OCI-LY7 (cell line): ENCODE measurements around the gene NSMF. TPM values are rescaled to one million over a fixed set of nuclear protein-coding genes. Genes with fewer than 3 reads are reported as not detected.

Experiments used
- BruUV-seq: library from RNA; stranded (reverse); fragments of 400-500 nt; replicated peaks from 2 replicates; lab custom pipeline; 2021; lab: Mats Ljungman, UMichigan
- CTCF ChIA-PET: fragments of 300-600 bp; sonication (Branson Sonifier 250); formaldehyde crosslinking; loops from one replicate; lab custom pipeline; 2022; ENCODE audit warnings: antibody characterized with exemption; ENCODE audit not compliant: unreplicated experiment; lab: Charles Lee
- POLR2A ChIA-PET: fragments of 300-600 bp; sonication (Branson Sonifier 250); formaldehyde crosslinking; loops from one replicate; lab custom pipeline; 2022; ENCODE audit warnings: antibody characterized with exemption; lab: Charles Lee
- DNase-seq: peaks from one replicate; pipeline ENCODE4 v3.0.0-alpha.2; 2015; ENCODE audit warnings: low spot score
- H2AFZ ChIP-seq: fragments of 200-600 bp; sonication (generic), shearing (Covaris generic); 2 replicates; pipeline ENCODE4 v1.6.1; 2014; ENCODE audit warnings: mild to moderate bottlenecking, antibody characterized with exemption, low read length, moderate library complexity
- H3K27ac ChIP-seq: fragments of 200-600 bp; sonication (generic); 2 replicates; pipeline ENCODE4 v1.5.1; 2014; ENCODE audit warnings: mixed run types, low read depth, mild to moderate bottlenecking, moderate library complexity, low read length, inconsistent platforms; ENCODE audit not compliant: poor library complexity, severe bottlenecking
- H3K36me3 ChIP-seq: fragments of 200-600 bp; sonication (generic); 2 replicates; pipeline ENCODE4 v1.6.1; 2014; ENCODE audit warnings: mild to moderate bottlenecking, antibody characterized with exemption, low read length, moderate library complexity, mixed read lengths; ENCODE audit not compliant: insufficient read depth
- H3K4me1 ChIP-seq: fragments of 200-600 bp; sonication (generic); 2 replicates; pipeline ENCODE4 v1.5.1; 2014; ENCODE audit warnings: mild to moderate bottlenecking, low read length; ENCODE audit not compliant: insufficient read depth, poor library complexity, severe bottlenecking
- H3K4me2 ChIP-seq: fragments of 200-600 bp; sonication (generic); 2 replicates; pipeline ENCODE4 v1.6.1; 2014; ENCODE audit warnings: mild to moderate bottlenecking, low read length
- H3K4me3 ChIP-seq: fragments of 200-600 bp; sonication (generic); 2 replicates; pipeline ENCODE4 v1.5.1; 2014; ENCODE audit warnings: mild to moderate bottlenecking, low read depth, low read length; ENCODE audit not compliant: poor library complexity, severe bottlenecking
- H3K79me2 ChIP-seq: fragments of 200-600 bp; sonication (generic); 2 replicates; pipeline ENCODE4 v1.6.1; 2016; ENCODE audit warnings: low read depth, mild to moderate bottlenecking, low read length, moderate library complexity, mixed read lengths; ENCODE audit not compliant: insufficient read depth
- H3K9me2 ChIP-seq: fragments of 200-600 bp; sonication (generic); 2 replicates; pipeline ENCODE4 v1.6.1; 2016; ENCODE audit warnings: mild to moderate bottlenecking, low read length, mixed read lengths; ENCODE audit not compliant: insufficient read depth
- H3K9me3 ChIP-seq: fragments of 200-600 bp; sonication (generic); 2 replicates; pipeline ENCODE4 v1.6.1; 2014; ENCODE audit warnings: mild to moderate bottlenecking, mixed run types, low read length, mixed read lengths
- H4K20me1 ChIP-seq: fragments of 200-600 bp; sonication (generic); 2 replicates; pipeline ENCODE4 v1.6.1; 2014; ENCODE audit warnings: mild to moderate bottlenecking, antibody characterized with exemption, low read length, moderate library complexity, mixed read lengths; ENCODE audit not compliant: insufficient read depth
- CTCF ChIP-seq: fragments of 200-600 bp; sonication (generic); conservative IDR thresholded peaks from 2 replicates; pipeline ENCODE4 v1.5.1; 2014; ENCODE audit warnings: mild to moderate bottlenecking, antibody characterized with exemption, low read length, moderate library complexity, mixed read lengths
- EZH2phosphoT487 ChIP-seq: fragments of 200-600 bp; sonication (generic); IDR thresholded peaks from 2 replicates; pipeline ENCODE4 v1.6.1; 2018; ENCODE audit warnings: low read depth, borderline replicate concordance, mild to moderate bottlenecking, mixed run types, antibody characterized with exemption, low read length, moderate library complexity, mixed read lengths
- intact Hi-C: fragments of 100-400 bp; cut with micrococcal nuclease; formaldehyde crosslinking; loops from one replicate; pipeline ENCODE4 v1.10.0; 2022; ENCODE audit not compliant: unreplicated experiment
- total RNA-seq, 2 experiments: library from RNA; depleted of rRNA in 1 of 2; stranded (reverse); fragments of >200 nt in 1 of 2; shearing (Covaris generic) in 1 of 2; gene quantifications; 2 replicates each; pipeline ENCODE4 v1.2.3, GENCODE V29; 2014 to 2022

Gene NSMF
- total RNA-seq, 2 experiments from 2014 or later = 20.3 to 29.8 TPM

- CTCF ChIA-PET = no interaction called here
Observed at GRCh38 chr9:137430723-137431415, 28.3 kb downstream of the NSMF start.

GRCh38 chr9:137429974-137430722 lies 29.0 kb downstream of the NSMF start:
- DNase-seq = peak; percentile 39
- Histone ChIP-seq H3K9me2 (no peaks in the 10 kb centered on the region), H3K36me3 (no peaks in the 10 kb centered on the region), H3K4me3 (peak overlapping the region; percentile 14), H3K27ac (no peak overlapping the region), H3K9me3 (no peaks in the 10 kb centered on the region), H4K20me1 (no peaks in the 10 kb centered on the region), H3K4me2 (peak overlapping the region; percentile 41; the same call in 1 of the 2 replicates), H3K79me2 (no peaks in the 10 kb centered on the region), H3K4me1 (peaks cover 18% of the 10 kb centered on the region), H2AFZ (no peak overlapping the region)
- TF ChIP-seq CTCF (no peak), EZH2phosphoT487 (no peak)
- BruUV-seq = no TSS peak
- intact Hi-C loops = no loop called here
- ChIA-PET POLR2A (no interaction called here), CTCF (no interaction called here)

More at GRCh38 chr9:137430723-137431415, 28.3 kb downstream of the NSMF start:
- H3K4me1 ChIP-seq = peaks cover 18% of the 10 kb centered on the region
- H3K27ac ChIP-seq = no peak overlapping the region
- intact Hi-C loops = no loop called here
- TF ChIP-seq CTCF = no peak
- no peak for TF ChIP-seq EZH2phosphoT487
- no peaks in the 10 kb centered on the region for H3K36me3 ChIP-seq
- H3K9me3 ChIP-seq = no peaks in the 10 kb centered on the region
- POLR2A ChIA-PET = interaction anchor here (0.5 kb wide), 1 partner anchor 13 kb away, joined by 3 read pairs; no protein-coding TSS in a partner anchor
- no peak for DNase-seq
- H3K79me2 ChIP-seq = no peaks in the 10 kb centered on the region
- no peak overlapping the region for H3K4me2 ChIP-seq
- no peaks in the 10 kb centered on the region for H3K9me2 ChIP-seq
- H2AFZ ChIP-seq = no peak overlapping the region
- H4K20me1 ChIP-seq = no peaks in the 10 kb centered on the region
- no TSS peak for BruUV-seq
- H3K4me3 ChIP-seq = no peak overlapping the region

- CTCF ChIA-PET = no interaction called here
- no TSS peak for BruUV-seq
- no peak overlapping the region for H3K27ac ChIP-seq
- intact Hi-C loops = no loop called here
- no peaks in the 10 kb centered on the region for H3K79me2 ChIP-seq
- H3K4me3 ChIP-seq = no peak overlapping the region
- no peaks in the 10 kb centered on the region for H3K9me2 ChIP-seq
- no peaks in the 10 kb centered on the region for H4K20me1 ChIP-seq
- no peaks in the 10 kb centered on the region for H3K9me3 ChIP-seq
- H3K36me3 ChIP-seq = no peaks in the 10 kb centered on the region
- no peak for TF ChIP-seq EZH2phosphoT487
- TF ChIP-seq CTCF = no peak
- H2AFZ ChIP-seq = no peak overlapping the region
- peaks cover 18% of the 10 kb centered on the region for H3K4me1 ChIP-seq
- POLR2A ChIA-PET = no interaction called here
- DNase-seq = no peak
- peak overlapping the region; percentile 41; the same call in 1 of the 2 replicates for H3K4me2 ChIP-seq
Observed at GRCh38 chr9:137429546-137429890, 29.6 kb downstream of the NSMF start.
